Neural cell (in vitro differentiated cells): ENCODE measurements around the gene SLC35C1. TPM values are rescaled to one million over a fixed set of nuclear protein-coding genes. Genes with fewer than 3 reads are reported as not detected.

ENCODE experiments used
- H2AFZ ChIP-seq: fragments of 200-600, 300-800 bp; sonication (generic), shearing (Covaris generic); 2 replicates; pipeline ENCODE4 v1.6.0; 2014; ENCODE audit warnings: low read depth, mild to moderate bottlenecking, antibody characterized with exemption, low read length, moderate library complexity
- H3F3A ChIP-seq: fragments of 200-600 bp; shearing (Covaris generic); 2 replicates; pipeline ENCODE4 v1.6.1; 2016; ENCODE audit warnings: mild to moderate bottlenecking, moderate library complexity, mixed read lengths, antibody characterized with exemption, low read length; ENCODE audit not compliant: insufficient read depth, poor library complexity, severe bottlenecking
- H3K27ac ChIP-seq: fragments of 200-600, 300-800 bp; sonication (generic), shearing (Covaris generic); 2 replicates; pipeline ENCODE4 v1.5.1; 2014; ENCODE audit warnings: mild to moderate bottlenecking, low read length, moderate library complexity
- H3K27me3 ChIP-seq: fragments of 300-800, 200-600 bp; sonication (generic), shearing (Covaris generic); 2 replicates; pipeline ENCODE4 v1.6.0; 2014; ENCODE audit warnings: mild to moderate bottlenecking, low read depth, low read length, moderate library complexity; ENCODE audit not compliant: insufficient read depth
- H3K36me3 ChIP-seq: fragments of 300-800, 200-600 bp; sonication (generic), shearing (Covaris generic); 2 replicates; pipeline ENCODE4 v1.5.1; 2014; ENCODE audit warnings: mild to moderate bottlenecking, antibody characterized with exemption, low read length, moderate library complexity; ENCODE audit not compliant: insufficient read depth
- H3K4me2 ChIP-seq: fragments of 300-800, 200-600 bp; sonication (generic), shearing (Covaris generic); 2 replicates; pipeline ENCODE4 v1.6.0; 2014; ENCODE audit warnings: mild to moderate bottlenecking, low read length
- H3K4me3 ChIP-seq: fragments of 300-800, 200-600 bp; sonication (generic), shearing (Covaris generic); 2 replicates; pipeline ENCODE4 v1.5.1; 2014; ENCODE audit warnings: mild to moderate bottlenecking, low read length, moderate library complexity
- H3K79me2 ChIP-seq: fragments of 200-600 bp; shearing (Covaris generic); replicated peaks from 2 replicates; pipeline ENCODE4 v1.6.0; 2014; ENCODE audit warnings: mild to moderate bottlenecking, low read length, moderate library complexity; ENCODE audit not compliant: insufficient read depth
- H3K9ac ChIP-seq: fragments of 300-800, 200-600 bp; sonication (generic), shearing (Covaris generic); 2 replicates; pipeline ENCODE4 v1.6.1; 2016; ENCODE audit warnings: mild to moderate bottlenecking, low read length, mixed read lengths
- H3K9me2 ChIP-seq: fragments of 200-600 bp; shearing (Covaris generic); 2 replicates; pipeline ENCODE4 v1.6.1; 2016; ENCODE audit warnings: mild to moderate bottlenecking, low read length, mixed read lengths; ENCODE audit not compliant: insufficient read depth
- H3K9me3 ChIP-seq: fragments of 200-600, 300-800 bp; sonication (generic), shearing (Covaris generic); 2 replicates; pipeline ENCODE4 v1.6.1; 2016; ENCODE audit warnings: mild to moderate bottlenecking, mixed run types, low read length, moderate library complexity, mixed read lengths
- H4K20me1 ChIP-seq: fragments of 200-600 bp; shearing (Covaris generic); 2 replicates; pipeline ENCODE4 v1.6.1; 2016; ENCODE audit warnings: mild to moderate bottlenecking, mixed run types; ENCODE audit not compliant: insufficient read depth
- EP300 ChIP-seq: fragments of 450-650 bp; conservative IDR thresholded peaks from 2 replicates; pipeline ENCODE4 v1.6.1; 2014; ENCODE audit warnings: antibody characterized with exemption, mild to moderate bottlenecking, moderate library complexity; ENCODE audit not compliant: poor library complexity, severe bottlenecking
- EZH2 ChIP-seq: fragments of 200-600, 300-800 bp; shearing (Covaris generic), sonication (generic); IDR thresholded peaks from 2 replicates; pipeline ENCODE4 v1.6.1; 2014; ENCODE audit warnings: antibody characterized with exemption, low read length, borderline replicate concordance, mild to moderate bottlenecking; ENCODE audit not compliant: insufficient read depth, poor library complexity, severe bottlenecking
- MXI1 ChIP-seq: fragments of 450-650 bp; conservative IDR thresholded peaks from 2 replicates; pipeline ENCODE4 v1.6.1; 2014; ENCODE audit warnings: antibody characterized with exemption, mild to moderate bottlenecking; ENCODE audit not compliant: poor library complexity, severe bottlenecking
- POLR2AphosphoS5 ChIP-seq: IDR thresholded peaks from 2 replicates; pipeline ENCODE4 v1.6.1; 2012
- RAD21 ChIP-seq: fragments of 450-650 bp; conservative IDR thresholded peaks from 2 replicates; pipeline ENCODE4 v1.6.1; 2014; ENCODE audit warnings: antibody characterized with exemption, mild to moderate bottlenecking, moderate library complexity
- SMC3 ChIP-seq: fragments of 450-650 bp; conservative IDR thresholded peaks from 2 replicates; pipeline ENCODE4 v1.6.1; 2014; ENCODE audit warnings: antibody characterized with exemption, mild to moderate bottlenecking, moderate library complexity; ENCODE audit not compliant: poor library complexity
- TAF1 ChIP-seq: IDR thresholded peaks from 2 replicates; pipeline ENCODE4 v1.6.1; 2012; ENCODE audit warnings: low read depth
- polyA plus RNA-seq: library from polyadenylated mRNA; depleted of rRNA; stranded (reverse); fragments of >200 nt; gene quantifications from 2 replicates; pipeline ENCODE4 v1.2.3, GENCODE V29; 2014
- TF ChIP-seq, protein P1 (sequence below): IDR thresholded peaks from 2 replicates; pipeline ENCODE4 v1.6.1; 2012; ENCODE audit warnings: borderline replicate concordance
- TF ChIP-seq, protein P2 (sequence below): fragments of 450-650 bp; IDR thresholded peaks from 2 replicates; pipeline ENCODE4 v1.5.1; 2014; ENCODE audit warnings: antibody characterized with exemption, mild to moderate bottlenecking, moderate library complexity; ENCODE audit not compliant: poor library complexity, severe bottlenecking

The SLC35C1 gene
- polyA plus RNA-seq, 1 donor from 2014 or later: 2.3 TPM

DNA sequence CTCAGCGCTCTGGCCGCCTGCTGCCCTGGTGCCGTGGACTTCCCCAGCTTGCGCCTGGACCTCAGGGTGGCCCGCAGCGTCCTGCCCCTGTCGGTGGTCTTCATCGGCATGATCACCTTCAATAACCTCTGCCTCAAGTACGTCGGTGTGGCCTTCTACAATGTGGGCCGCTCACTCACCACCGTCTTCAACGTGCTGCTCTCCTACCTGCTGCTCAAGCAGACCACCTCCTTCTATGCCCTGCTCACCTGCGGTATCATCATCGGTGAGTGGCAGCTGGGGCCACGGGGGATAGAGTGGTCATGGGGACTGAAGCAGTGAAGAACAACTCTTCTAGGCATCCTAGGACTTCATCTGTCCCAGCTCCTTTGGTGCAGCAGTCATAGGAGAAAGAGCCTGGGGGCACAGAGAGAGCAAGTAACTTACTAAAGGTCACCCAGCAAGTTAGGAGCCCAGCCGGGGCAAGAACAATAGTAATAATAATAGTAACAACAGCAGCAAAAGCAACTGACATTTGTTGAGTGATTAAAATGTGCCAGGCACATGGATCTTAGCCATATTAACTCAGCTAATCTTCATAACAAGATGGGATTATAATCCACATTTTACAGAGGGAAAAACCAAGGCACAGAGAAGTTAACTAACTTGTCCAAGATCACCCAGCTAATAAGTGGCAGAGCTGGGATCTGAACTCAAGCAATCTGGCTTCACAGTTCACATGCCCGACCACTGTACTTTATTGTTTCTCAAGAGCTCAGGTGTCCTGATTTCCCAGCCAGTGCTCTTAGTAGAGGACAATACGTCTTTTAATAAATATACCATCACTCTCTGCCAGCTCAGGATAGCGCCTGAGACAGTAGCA, 1.4 kb downstream of the SLC35C1 start:
- Histone ChIP-seq H2AFZ (no peak overlapping the region), H3K27me3 (peaks cover 24% of the 10 kb centered on the region), H3K4me2 (peak overlapping the region; percentile 99), H3K27ac (no peak overlapping the region), H3K9me2 (no peaks in the 10 kb centered on the region), H4K20me1 (no peaks in the 10 kb centered on the region), H3K79me2 (peaks cover 14% of the 10 kb centered on the region), H3F3A (no peaks in the 10 kb centered on the region), H3K4me3 (peak overlapping the region; percentile 73), H3K9ac (peak overlapping the region; percentile 85), H3K36me3 (peaks cover 7% of the 10 kb centered on the region), H3K9me3 (no peaks in the 10 kb centered on the region)
- no peak for TF ChIP-seq RAD21
- TF ChIP-seq POLR2AphosphoS5: no peak
- no peak for TF ChIP-seq EP300
- TF ChIP-seq SMC3: no peak
- no peak for TF ChIP-seq EZH2
- no peak for TF ChIP-seq TAF1

DNA sequence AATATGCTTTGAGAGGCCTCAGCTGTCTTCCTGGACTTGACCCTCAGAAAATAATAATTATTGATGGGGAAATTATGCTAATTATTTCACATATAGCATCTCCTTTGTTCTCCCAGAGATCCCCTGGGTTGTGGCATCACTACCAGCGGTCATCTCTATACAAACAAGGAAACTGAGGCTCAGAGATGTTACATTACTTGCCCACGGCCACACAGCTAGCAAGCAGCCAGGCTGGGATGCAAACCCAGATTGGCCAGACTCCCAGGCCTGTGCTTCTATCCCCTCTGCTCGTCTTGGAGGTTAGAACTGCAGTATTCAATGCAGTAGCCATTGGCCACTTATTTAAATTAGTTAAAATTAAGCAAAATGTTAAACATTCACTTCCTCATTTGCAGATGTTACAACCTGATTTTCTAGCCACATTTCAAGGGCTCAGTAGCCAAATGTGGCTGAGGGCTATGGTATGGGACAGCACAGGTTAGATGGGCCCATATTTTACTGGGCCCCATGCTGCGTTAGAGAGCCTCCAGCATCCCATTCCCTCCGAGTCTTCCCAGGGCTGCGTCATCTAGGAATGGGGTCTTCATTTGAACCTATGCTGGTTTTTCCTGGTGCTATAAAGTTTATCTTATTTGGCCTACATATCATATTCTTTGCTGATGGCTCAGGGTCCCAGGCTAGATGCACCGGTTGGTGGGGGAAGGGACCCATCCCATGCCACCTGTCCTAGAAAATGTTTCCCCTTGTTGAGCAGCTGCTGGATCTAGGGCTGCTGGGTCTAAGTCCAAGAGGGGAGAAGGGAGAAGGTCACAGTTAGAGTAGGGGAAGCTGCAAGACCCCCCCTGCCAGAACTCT, 2.2 kb downstream of the SLC35C1 start:
- H3K9me2 ChIP-seq: no peaks in the 10 kb centered on the region
- no peaks in the 10 kb centered on the region for H4K20me1 ChIP-seq
- peak overlapping the region; percentile 73 for H3K4me3 ChIP-seq

More for the DNA sequence above, 2.2 kb downstream of the SLC35C1 start:
- H3K9me3 ChIP-seq: no peaks in the 10 kb centered on the region
- no peak overlapping the region for H3K9ac ChIP-seq
- no peak overlapping the region for H2AFZ ChIP-seq
- no peaks in the 10 kb centered on the region for H3F3A ChIP-seq
- no peak overlapping the region for H3K27ac ChIP-seq
- H3K79me2 ChIP-seq: peaks cover 14% of the 10 kb centered on the region
- peak overlapping the region; percentile 99 for H3K4me2 ChIP-seq
- TF ChIP-seq EZH2 (no peak), MXI1 (no peak), TAF1 (no peak), POLR2AphosphoS5 (no peak), SMC3 (no peak), RAD21 (no peak), EP300 (no peak)
- TF ChIP-seq, protein P1, sequence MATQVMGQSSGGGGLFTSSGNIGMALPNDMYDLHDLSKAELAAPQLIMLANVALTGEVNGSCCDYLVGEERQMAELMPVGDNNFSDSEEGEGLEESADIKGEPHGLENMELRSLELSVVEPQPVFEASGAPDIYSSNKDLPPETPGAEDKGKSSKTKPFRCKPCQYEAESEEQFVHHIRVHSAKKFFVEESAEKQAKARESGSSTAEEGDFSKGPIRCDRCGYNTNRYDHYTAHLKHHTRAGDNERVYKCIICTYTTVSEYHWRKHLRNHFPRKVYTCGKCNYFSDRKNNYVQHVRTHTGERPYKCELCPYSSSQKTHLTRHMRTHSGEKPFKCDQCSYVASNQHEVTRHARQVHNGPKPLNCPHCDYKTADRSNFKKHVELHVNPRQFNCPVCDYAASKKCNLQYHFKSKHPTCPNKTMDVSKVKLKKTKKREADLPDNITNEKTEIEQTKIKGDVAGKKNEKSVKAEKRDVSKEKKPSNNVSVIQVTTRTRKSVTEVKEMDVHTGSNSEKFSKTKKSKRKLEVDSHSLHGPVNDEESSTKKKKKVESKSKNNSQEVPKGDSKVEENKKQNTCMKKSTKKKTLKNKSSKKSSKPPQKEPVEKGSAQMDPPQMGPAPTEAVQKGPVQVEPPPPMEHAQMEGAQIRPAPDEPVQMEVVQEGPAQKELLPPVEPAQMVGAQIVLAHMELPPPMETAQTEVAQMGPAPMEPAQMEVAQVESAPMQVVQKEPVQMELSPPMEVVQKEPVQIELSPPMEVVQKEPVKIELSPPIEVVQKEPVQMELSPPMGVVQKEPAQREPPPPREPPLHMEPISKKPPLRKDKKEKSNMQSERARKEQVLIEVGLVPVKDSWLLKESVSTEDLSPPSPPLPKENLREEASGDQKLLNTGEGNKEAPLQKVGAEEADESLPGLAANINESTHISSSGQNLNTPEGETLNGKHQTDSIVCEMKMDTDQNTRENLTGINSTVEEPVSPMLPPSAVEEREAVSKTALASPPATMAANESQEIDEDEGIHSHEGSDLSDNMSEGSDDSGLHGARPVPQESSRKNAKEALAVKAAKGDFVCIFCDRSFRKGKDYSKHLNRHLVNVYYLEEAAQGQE: no peak
- TF ChIP-seq, protein P2, sequence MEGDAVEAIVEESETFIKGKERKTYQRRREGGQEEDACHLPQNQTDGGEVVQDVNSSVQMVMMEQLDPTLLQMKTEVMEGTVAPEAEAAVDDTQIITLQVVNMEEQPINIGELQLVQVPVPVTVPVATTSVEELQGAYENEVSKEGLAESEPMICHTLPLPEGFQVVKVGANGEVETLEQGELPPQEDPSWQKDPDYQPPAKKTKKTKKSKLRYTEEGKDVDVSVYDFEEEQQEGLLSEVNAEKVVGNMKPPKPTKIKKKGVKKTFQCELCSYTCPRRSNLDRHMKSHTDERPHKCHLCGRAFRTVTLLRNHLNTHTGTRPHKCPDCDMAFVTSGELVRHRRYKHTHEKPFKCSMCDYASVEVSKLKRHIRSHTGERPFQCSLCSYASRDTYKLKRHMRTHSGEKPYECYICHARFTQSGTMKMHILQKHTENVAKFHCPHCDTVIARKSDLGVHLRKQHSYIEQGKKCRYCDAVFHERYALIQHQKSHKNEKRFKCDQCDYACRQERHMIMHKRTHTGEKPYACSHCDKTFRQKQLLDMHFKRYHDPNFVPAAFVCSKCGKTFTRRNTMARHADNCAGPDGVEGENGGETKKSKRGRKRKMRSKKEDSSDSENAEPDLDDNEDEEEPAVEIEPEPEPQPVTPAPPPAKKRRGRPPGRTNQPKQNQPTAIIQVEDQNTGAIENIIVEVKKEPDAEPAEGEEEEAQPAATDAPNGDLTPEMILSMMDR: no peak
- peaks cover 24% of the 10 kb centered on the region for H3K27me3 ChIP-seq
- peaks cover 7% of the 10 kb centered on the region for H3K36me3 ChIP-seq
